ENCODE data around the gene MINK1. TPM values are rescaled to one million over a fixed set of nuclear protein-coding genes. Genes with fewer than 3 reads are reported as not detected.

MINK1 gene
- total RNA-seq, 2 experiments from 2014 or later, result 50.8 to 51.5 TPM

DNA sequence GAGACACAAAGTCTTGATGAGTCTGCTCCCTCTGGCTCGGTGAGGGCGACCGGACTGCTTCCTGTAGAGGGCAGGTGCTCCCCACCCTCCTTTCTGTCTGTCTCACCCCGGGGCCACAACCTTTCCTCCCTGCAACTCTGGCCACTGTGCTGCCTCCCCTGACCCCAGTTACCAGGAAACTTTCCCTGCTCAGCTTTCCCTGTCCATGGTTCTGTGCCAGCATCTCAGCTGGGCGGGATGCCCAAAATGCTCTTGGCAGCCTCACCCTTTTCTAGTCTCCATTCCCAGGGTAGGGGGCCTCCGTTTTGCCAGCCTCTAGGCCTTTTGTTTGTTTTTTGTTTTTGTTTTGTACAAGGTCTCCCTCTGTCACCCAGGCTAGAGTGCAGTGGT is 24.8 kb upstream of the MINK1 start:
- no peak for DNase-seq
- H3K9me3 Mint-ChIP-seq, result no peaks in the 10 kb centered on the region
- H3K4me3 Mint-ChIP-seq, result peak overlapping the region; percentile 69
- peaks cover 3% of the 10 kb centered on the region for H3K36me3 Mint-ChIP-seq (ENCODE audit: low read depth)
- no peak for ATAC-seq
- CTCF ChIA-PET, result interaction anchor here (1.4 to 3.7 kb wide), 2 partner anchors 17 to 19 kb away, joined by 3 to 15 read pairs; partner anchors contain the start of gene GLTPD2
- intact Hi-C loops (cut with micrococcal nuclease), result no loop called here
- TF ChIP-seq, protein P1, sequence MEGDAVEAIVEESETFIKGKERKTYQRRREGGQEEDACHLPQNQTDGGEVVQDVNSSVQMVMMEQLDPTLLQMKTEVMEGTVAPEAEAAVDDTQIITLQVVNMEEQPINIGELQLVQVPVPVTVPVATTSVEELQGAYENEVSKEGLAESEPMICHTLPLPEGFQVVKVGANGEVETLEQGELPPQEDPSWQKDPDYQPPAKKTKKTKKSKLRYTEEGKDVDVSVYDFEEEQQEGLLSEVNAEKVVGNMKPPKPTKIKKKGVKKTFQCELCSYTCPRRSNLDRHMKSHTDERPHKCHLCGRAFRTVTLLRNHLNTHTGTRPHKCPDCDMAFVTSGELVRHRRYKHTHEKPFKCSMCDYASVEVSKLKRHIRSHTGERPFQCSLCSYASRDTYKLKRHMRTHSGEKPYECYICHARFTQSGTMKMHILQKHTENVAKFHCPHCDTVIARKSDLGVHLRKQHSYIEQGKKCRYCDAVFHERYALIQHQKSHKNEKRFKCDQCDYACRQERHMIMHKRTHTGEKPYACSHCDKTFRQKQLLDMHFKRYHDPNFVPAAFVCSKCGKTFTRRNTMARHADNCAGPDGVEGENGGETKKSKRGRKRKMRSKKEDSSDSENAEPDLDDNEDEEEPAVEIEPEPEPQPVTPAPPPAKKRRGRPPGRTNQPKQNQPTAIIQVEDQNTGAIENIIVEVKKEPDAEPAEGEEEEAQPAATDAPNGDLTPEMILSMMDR (IDR thresholded peaks at IDR 0.05), result no peak
- H3K27me3 Mint-ChIP-seq, result no peaks in the 10 kb centered on the region
- POLR2A ChIA-PET, result interaction anchor here (1.7 to 2.2 kb wide), 2 partner anchors 12 to 91 kb away, joined by 4 to 8 read pairs; partner anchors contain the start of genes C17orf107 and PSMB6
- H3K27ac Mint-ChIP-seq, result no peak overlapping the region
- H3K4me1 Mint-ChIP-seq (ENCODE audit: low read depth), result peaks cover 14% of the 10 kb centered on the region

DNA sequence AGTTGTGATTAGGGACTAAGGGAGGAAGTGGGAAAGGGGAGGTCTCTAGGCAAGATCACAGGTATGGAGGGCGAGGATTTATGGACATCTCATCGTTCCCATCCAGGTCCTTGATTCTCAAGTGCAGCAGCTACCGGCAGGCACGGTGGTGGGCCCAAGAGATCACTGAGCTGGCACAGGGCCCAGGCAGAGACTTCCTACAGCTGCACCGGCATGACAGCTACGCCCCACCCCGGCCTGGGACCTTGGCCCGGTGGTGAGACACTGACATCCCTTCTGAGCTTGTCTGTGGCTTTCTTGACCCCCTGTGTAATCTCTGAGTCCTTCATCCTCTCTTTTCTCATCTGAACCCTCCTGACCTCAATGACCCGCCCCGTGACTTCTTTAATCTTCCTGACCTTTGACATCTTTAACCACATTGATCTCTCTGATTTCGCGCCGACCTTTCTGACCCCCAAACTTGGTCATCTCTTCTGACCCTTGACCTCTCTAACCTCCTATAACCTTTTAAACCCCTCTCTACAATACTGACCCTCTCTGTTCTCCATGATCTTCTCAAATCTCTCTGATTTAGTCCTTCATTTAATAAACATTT is 22.3 kb upstream of the MINK1 start:
- peaks cover 3% of the 10 kb centered on the region for H3K36me3 Mint-ChIP-seq (ENCODE audit: low read depth)
- ChIA-PET CTCF (no interaction called here), POLR2A (interaction anchor here (1.1 to 1.2 kb wide), 2 partner anchors 8 to 15 kb away, joined by 3 to 4 read pairs; partner anchors contain the start of gene PSMB6)
- H3K4me1 Mint-ChIP-seq (ENCODE audit: low read depth), result peaks cover 14% of the 10 kb centered on the region
- H3K4me3 Mint-ChIP-seq, result no peak overlapping the region
- ATAC-seq (no peak), DNase-seq (peak; percentile 33)
- TF ChIP-seq, protein P1 (IDR thresholded peaks at IDR 0.05), result no peak
- intact Hi-C loops (cut with micrococcal nuclease), result no loop called here
- peak overlapping the region; percentile 39 for H3K27ac Mint-ChIP-seq
- H3K27me3 Mint-ChIP-seq, result no peaks in the 10 kb centered on the region
- no peaks in the 10 kb centered on the region for H3K9me3 Mint-ChIP-seq

DNA sequence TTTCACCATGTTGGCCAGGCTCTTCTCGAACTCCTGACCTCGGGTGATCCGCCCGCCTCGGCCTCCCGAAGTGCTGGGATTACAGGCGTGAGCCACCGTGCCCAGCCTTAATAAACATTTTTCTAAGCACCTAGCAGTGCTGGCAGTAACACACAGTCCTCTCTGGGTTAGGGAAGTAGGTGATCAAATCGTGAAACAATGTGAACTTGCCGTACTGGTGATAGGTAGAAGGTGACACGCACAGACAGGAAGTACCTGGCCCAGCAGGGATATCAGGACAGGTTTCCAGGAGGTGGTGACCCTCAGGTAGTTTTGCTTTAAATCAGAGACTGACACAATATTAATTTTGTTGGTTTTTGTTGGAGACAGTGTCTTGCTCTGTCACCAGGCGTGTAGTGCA is 21.7 kb upstream of the MINK1 start:
- intact Hi-C loops (cut with micrococcal nuclease), result no loop called here
- TF ChIP-seq, protein P1 (IDR thresholded peaks at IDR 0.05), result no peak
- H3K4me1 Mint-ChIP-seq (ENCODE audit: low read depth), result peaks cover 9% of the 10 kb centered on the region
- peaks cover 3% of the 10 kb centered on the region for H3K36me3 Mint-ChIP-seq (ENCODE audit: low read depth)
- DNase-seq, result no peak
- ChIA-PET POLR2A (interaction anchor here (1.1 kb wide), 1 partner anchor 8 kb away, joined by 3 read pairs; no protein-coding TSS in a partner anchor), CTCF (interaction anchor here (0.7 to 1.6 kb wide), 2 partner anchors 22 to 70 kb away, joined by 3 to 4 read pairs; no protein-coding TSS in a partner anchor)
- no peak overlapping the region for H3K27ac Mint-ChIP-seq
- no peaks in the 10 kb centered on the region for H3K27me3 Mint-ChIP-seq
- no peak for ATAC-seq
- no peaks in the 10 kb centered on the region for H3K9me3 Mint-ChIP-seq
- no peak overlapping the region for H3K4me3 Mint-ChIP-seq

DNA sequence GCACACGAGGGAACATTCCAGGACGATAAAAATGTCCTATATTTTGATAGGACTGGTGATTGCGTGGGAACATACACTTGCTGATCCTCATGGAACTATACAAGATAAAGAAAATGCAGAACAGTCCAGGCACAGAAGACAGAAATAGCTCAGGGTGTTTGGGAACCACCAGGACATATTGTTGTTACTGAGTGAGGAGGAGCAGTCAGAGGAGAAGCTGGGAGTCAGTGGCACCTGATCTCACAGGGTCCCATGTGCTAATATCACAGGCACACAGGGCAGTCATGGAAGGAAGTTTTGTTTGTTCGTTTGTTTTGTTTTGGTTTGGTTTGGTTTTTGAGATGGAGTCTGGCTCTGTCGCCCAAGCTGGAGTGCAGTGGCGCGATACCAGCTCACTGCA is 20.4 kb upstream of the MINK1 start:
- no peak overlapping the region for H3K4me3 Mint-ChIP-seq

More for the DNA sequence above, 20.4 kb upstream of the MINK1 start:
- ChIA-PET CTCF (interaction anchor here (0.6 to 1.6 kb wide), 2 partner anchors 23 to 68 kb away, joined by 3 to 4 read pairs; no protein-coding TSS in a partner anchor), POLR2A (no interaction called here)
- H3K4me1 Mint-ChIP-seq (ENCODE audit: low read depth), result peaks cover 9% of the 10 kb centered on the region
- H3K27ac Mint-ChIP-seq, result no peak overlapping the region
- peaks cover 3% of the 10 kb centered on the region for H3K36me3 Mint-ChIP-seq (ENCODE audit: low read depth)
- H3K9me3 Mint-ChIP-seq, result no peaks in the 10 kb centered on the region
- TF ChIP-seq, protein P1 (IDR thresholded peaks at IDR 0.05), result no peak
- ATAC-seq (no peak), DNase-seq (no peak)
- intact Hi-C loops (cut with micrococcal nuclease), result no loop called here
- H3K27me3 Mint-ChIP-seq, result no peaks in the 10 kb centered on the region
